Measurements from ENCODE around the gene LTBP1.

- TF ChIP-seq POLR2AphosphoS5 (IDR thresholded peaks at IDR 0.05; ENCODE audit: low read depth, low read length) (no peak), POLR2A (IDR thresholded peaks at IDR 0.05; ENCODE audit: low read depth, low read length) (no peak)
Observed at GRCh38 chr2:32946314-32947075, at the start of gene LTBP1.

All from GM12892 (cell line).